Measurements from ENCODE around the gene CACYBP.
"Not testable (repeated sequence)": the region's sequence is repeated elsewhere in the genome, so short reads cannot be mapped to it uniquely, and the experiment has no call there.

Gene CACYBP

DNA sequence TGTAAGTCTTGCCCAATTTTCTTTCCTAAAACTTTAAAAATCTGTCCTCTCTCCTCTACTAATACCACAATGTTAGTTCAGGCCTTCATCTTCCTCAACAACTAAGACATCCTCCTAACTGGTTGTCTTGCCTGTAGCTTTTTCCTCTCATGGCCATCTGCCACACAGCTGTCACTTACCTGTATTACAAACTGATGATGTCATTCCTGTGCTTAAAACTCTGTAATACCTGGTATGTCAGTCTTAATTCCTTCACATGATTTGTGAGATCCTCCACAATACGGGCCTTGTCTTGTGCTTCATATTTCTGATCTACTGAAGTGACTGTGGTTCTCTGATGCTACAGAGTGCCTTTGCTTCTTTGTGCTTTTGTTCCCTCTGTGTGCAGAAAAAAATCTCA is 13.7 kb downstream of the CACYBP start:
- no peak for DNase-seq (ENCODE audit: low read depth)

GRCh38 chr1:175015243-175015642 is 15.5 kb downstream of the CACYBP start:
- DNase-seq (ENCODE audit: low read depth): no peak

DNA sequence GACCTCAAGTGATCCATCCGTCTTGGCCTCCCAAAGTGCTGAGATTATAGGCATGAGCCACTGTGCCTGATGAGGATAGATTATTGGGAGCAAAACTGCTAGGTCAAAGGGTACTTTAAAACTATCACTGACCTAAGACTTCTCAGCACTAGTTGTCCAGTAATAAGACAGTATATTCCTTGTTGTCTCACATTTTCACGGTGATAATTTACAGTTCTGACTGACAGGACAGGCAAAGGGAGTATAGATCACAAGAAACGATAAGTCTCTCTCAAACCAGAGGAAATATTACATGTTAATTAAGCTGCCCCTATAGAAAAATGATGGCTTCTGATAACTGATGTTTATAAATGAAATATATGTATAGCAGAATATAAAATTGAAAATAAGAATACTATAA is 19.8 kb downstream of the CACYBP start:
- no peak for DNase-seq (ENCODE audit: low read depth)

GRCh38 chr1:175023043-175023921 is 23.5 kb downstream of the CACYBP start, which contains the start of gene MRPS14:
TSS of gene MRPS14 (minus strand) at chr1:175023425. CDS start at chr1:175023408, 17 bp downstream.
- peak; percentile 96 for DNase-seq (ENCODE audit: low read depth)

DNA sequence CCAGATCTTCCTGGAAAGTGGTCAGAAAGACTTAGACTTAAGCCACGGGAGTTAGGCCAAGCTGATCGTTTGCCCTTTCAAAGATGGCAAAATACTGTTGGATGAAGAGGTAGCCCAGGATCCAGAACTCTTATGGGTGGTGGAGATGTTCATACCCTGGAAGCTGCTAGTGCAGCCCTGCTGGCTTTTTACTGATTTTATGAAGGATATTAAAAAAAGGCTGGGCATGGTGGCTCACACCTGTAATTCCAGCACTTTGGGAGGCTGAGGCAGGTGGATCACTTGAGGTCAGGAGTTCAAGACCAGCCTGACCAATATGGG is 24.1 kb downstream of the CACYBP start:
- not testable (repeated sequence) for DNase-seq (ENCODE audit: low read depth)

GRCh38 chr1:175024773-175025172 is 25.0 kb downstream of the CACYBP start:
- DNase-seq (ENCODE audit: low read depth): no peak

DNA sequence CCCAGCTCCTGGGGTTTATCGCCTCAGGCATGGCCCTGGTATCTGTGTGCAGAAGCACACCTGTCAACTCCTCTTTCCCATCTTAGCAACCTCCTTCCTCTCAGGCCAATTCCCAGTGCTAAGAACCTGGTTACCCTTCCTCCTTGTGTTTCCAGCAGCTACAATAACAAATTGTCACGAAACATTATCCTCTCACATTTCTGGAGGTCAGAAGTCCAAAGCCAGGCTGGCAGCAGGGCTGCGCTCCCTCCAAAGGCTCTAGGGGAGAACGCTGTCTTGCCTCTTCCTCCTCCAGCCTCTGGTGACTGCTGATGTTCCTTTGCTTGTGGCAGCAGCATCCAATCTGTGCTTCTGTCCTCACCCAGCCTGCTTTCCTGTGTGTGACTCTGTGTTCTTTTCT is 34.2 kb downstream of the CACYBP start:
- no peak for DNase-seq (ENCODE audit: low read depth)

- DNase-seq (ENCODE audit: low read depth): no peak
Observed at GRCh38 chr1:175034775-175035174, 35.0 kb downstream of the CACYBP start.

DNA sequence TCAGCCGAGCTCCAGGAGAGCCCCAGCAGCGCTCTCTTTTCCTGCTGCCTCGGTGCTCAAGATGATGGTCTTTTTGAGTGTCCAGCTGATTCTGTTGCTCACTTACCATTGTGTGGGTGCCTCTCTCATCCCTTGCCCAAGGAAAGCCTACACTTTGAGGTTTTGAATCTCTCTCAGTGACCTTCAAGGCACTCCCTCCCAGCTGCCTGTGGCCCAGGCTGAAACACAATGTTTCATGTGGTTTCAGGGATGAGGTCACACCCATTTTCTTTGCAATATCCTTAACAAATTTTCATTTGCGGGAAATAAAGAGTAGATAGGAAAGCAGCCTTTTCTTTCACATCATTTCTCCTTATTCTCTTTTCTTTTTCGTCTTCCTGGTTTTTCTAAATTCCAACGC is 36.1 kb downstream of the CACYBP start:
- no peak for DNase-seq (ENCODE audit: low read depth)

DNA sequence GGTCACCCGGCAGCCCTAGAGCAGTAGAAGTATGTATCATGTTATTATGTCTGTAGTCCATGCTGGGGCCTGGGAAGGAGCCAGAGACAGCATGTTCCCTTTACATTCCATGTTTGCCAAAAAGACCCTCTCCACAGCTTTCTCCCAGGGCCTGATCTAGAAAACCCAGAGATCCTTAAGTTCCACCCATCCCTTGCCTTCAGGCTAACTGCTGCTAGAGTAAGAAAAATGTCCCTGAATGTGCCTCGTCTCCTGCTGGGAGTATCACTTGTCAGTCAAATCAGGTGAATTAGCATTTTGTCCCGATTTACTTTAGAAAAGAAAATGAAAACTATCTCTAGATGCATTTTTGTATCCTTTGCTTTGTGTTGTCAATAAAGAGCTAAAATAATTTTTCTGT is 36.7 kb downstream of the CACYBP start:
- no peak for DNase-seq (ENCODE audit: low read depth)

DNA sequence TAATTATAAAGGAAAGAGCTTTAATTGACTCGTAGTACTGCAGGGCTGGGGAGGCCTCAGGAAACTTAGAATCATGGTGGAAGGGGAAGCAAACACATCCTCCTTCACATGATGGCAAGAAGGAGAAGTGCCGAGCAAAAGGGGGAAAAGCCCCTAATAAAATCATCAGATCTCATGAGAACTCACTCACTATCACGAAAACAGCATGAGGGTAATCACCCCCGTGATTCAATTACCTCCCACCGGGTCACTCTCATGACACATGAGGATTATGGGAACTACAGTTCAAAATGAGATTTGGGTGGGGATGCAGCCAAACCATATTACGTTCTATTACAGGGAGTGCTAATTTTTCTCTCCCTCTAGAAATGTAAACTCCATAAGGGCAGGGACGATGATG is 37.7 kb downstream of the CACYBP start:
- no peak for DNase-seq (ENCODE audit: low read depth)

- no peak for DNase-seq (ENCODE audit: low read depth)
Observed at GRCh38 chr1:175040324-175040879, 40.7 kb downstream of the CACYBP start.

GRCh38 chr1:175042650-175043049 is 42.9 kb downstream of the CACYBP start:
- DNase-seq (ENCODE audit: low read depth): no peak

- no peak for DNase-seq (ENCODE audit: low read depth)
Observed at GRCh38 chr1:175043824-175044223, 44.1 kb downstream of the CACYBP start.

- not testable (repeated sequence) for DNase-seq (ENCODE audit: low read depth)
Observed at GRCh38 chr1:175044591-175044990, 44.8 kb downstream of the CACYBP start.

DNA sequence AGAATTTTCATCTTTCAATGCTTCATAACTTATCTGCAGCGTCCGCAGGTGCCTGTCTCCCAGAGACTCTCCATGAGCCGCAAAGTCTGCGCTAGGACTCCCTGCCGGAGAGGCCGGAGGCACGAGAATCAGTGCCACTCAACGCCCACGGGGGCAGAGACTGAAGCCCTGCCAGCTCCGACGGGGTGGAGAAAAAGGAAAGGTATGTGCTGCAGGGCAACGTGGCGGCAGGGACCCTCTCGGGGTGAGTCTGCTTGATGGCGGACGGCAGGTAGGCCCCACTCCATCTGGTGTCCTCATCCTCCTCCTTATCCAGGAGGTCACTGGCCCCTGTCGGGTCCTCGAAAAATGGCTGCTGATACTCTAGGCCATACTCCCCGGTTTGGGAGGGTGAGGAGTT is 45.4 kb downstream of the CACYBP start:
- DNase-seq (ENCODE audit: low read depth): no peak

DNA sequence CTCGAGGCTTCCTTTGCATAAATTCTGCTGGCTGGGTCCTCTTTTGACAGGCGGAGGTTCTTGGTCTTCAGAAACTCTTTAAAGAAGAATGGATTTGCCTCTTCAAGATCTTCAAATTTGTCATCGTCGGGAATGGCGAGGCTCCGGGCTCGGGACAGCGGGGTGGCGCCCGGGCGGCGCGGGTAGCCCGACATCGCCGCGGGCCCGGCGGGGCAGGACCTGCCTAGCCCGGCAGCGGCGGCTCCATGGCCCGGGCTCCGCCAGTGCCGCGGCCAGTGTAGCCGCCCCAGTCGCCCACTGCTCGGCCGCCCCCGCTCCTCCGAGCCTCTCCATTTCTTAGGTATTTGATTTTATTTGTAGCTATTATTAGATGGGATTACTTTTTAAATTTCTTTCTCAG is 45.8 kb downstream of the CACYBP start:
- DNase-seq (ENCODE audit: low read depth): no peak

DNA sequence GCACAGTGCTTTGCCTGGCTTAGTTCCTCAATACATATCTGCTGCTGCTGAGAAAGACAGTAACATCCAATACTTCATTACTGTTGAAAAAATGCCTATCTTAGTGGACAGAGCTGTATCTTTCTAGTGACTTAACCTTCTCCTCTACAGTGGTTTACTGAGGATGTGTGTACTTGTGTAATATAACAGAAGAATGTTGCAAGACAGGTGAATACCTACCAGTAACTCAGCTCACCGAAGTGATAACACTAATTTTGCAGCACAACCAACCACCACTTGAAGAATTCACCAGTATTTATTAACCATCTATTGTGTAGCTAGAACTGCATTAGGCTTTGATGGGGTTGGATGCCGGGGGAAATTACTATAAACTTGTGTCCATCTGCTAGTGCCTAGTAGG is 51.2 kb downstream of the CACYBP start:
- no peak for DNase-seq (ENCODE audit: low read depth)

DNA sequence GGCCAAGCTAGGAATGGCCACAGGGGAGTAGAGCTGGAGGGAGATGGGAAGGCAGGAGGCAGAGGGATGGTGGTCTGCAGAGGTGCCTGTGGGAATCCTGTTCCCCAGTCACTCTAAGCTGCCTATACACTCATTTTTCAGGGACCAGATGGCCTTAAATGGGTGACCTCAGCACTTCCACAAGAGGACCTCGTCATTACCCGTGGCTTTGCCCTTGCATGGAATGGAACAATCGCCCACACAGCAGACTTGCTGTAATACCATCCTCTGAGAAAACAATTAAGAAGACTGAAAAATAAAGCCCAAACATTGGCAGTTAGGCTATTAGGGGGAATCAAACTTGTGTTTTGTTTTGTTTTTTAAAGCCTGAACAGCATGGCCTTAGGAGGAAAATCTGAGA is 55.0 kb downstream of the CACYBP start:
- no peak for DNase-seq (ENCODE audit: low read depth)
